Measurements from ENCODE around the gene GOLT1B.

GRCh38 chr12:21541773-21542172 lies 40.2 kb downstream of the GOLT1B start:
- TF ChIP-seq SIX5 (IDR thresholded peaks at IDR 0.05; ENCODE audit: low read depth, low read length) (no peak), EGR1 (IDR thresholded peaks at IDR 0.05; ENCODE audit: borderline replicate concordance, low read depth, low read length) (no peak), CEBPB (IDR thresholded peaks at IDR 0.05; ENCODE audit: low read depth, low read length) (no peak), HDAC2 (IDR thresholded peaks at IDR 0.05; ENCODE audit: borderline replicate concordance in 1 of 2, low read depth in 2 of 2, low read length in 2 of 2) (no peak), EP300 (IDR thresholded peaks at IDR 0.05; ENCODE audit: borderline replicate concordance in 1 of 2, low read depth in 2 of 2, low read length in 2 of 2) (no peak), CTCF (IDR thresholded peaks at IDR 0.05; ENCODE audit: control extremely low read depth in 1 of 3, insufficient read depth in 1 of 3, low read depth in 1 of 3, low read length in 3 of 3) (no peak), CHD1 (IDR thresholded peaks at IDR 0.05; ENCODE audit: low read depth, low read length) (no peak), RAD21 (IDR thresholded peaks at IDR 0.05 in 1 of 2, conservative IDR thresholded peaks at IDR 0.05 in 1 of 2; ENCODE audit: low read depth in 2 of 2, low read length in 2 of 2) (no peak), POLR2A (IDR thresholded peaks at IDR 0.05; ENCODE audit: control extremely low read depth in 1 of 2, low read depth in 2 of 2, low read length in 2 of 2) (no peak), EZH2 (IDR thresholded peaks at IDR 0.05; ENCODE audit: low read depth, low read length, severe bottlenecking) (no peak)

Measured in H1 (cell line).